Measurements from ENCODE around the gene SMCR8. TPM values are rescaled to one million over a fixed set of nuclear protein-coding genes. Genes with fewer than 3 reads are reported as not detected.

The SMCR8 gene
- total and polyA plus RNA-seq, 2 of the 8 experiments (the other 6 are each of a cell fraction or from before 2014, with no cell fraction given), result 6.9 to 18.5 TPM

GRCh38 chr17:18326572-18326971 is 11.5 kb downstream of the SMCR8 start:
- POLR2A ChIA-PET (ENCODE audit: partially characterized antibody), result interaction anchor here (1.0 to 1.6 kb wide), 5 partner anchors 8 to 92 kb away, joined by 3 to 6 read pairs (median 4); partner anchors contain the start of genes SMCR8 and TOP3A
- no peak overlapping the region for H2AFZ ChIP-seq (ENCODE audit: low read length)
- CTCF ChIA-PET (ENCODE audit: partially characterized antibody), result interaction anchor here (0.7 kb wide), 2 partner anchors 79 to 116 kb away, joined by 3 read pairs; no protein-coding TSS in a partner anchor
- TF ChIP-seq, protein P1, sequence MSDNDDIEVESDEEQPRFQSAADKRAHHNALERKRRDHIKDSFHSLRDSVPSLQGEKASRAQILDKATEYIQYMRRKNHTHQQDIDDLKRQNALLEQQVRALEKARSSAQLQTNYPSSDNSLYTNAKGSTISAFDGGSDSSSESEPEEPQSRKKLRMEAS (IDR thresholded peaks at IDR 0.05), result no peak
- no peak for TF ChIP-seq SP4 (IDR thresholded peaks at IDR 0.05; ENCODE audit: low read length)
- TF ChIP-seq ASH2L (IDR thresholded peaks at IDR 0.05; ENCODE audit: low read length), result no peak
- TF ChIP-seq GTF2F1 (IDR thresholded peaks at IDR 0.05; ENCODE audit: borderline replicate concordance, low read depth, low read length), result no peak
- TF ChIP-seq, protein P2, sequence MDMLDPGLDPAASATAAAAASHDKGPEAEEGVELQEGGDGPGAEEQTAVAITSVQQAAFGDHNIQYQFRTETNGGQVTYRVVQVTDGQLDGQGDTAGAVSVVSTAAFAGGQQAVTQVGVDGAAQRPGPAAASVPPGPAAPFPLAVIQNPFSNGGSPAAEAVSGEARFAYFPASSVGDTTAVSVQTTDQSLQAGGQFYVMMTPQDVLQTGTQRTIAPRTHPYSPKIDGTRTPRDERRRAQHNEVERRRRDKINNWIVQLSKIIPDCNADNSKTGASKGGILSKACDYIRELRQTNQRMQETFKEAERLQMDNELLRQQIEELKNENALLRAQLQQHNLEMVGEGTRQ (IDR thresholded peaks at IDR 0.05; ENCODE audit: low read length), result no peak
- no peak for TF ChIP-seq EP300 (IDR thresholded peaks at IDR 0.05; ENCODE audit: borderline replicate concordance in 1 of 2, low read depth in 2 of 2, low read length in 2 of 2)
- TF ChIP-seq CTBP2 (IDR thresholded peaks at IDR 0.05; ENCODE audit: borderline replicate concordance, insufficient read depth, insufficient read length, low read length), result no peak
- no peak for TF ChIP-seq EZH2 (IDR thresholded peaks at IDR 0.05; ENCODE audit: low read depth, low read length, severe bottlenecking)
- TF ChIP-seq CHD1 (IDR thresholded peaks at IDR 0.05; ENCODE audit: low read depth, low read length), result no peak
- no peak for TF ChIP-seq NANOG (IDR thresholded peaks at IDR 0.05; ENCODE audit: insufficient read depth, low read depth, low read length, poor library complexity, severe bottlenecking)
- TF ChIP-seq POU5F1 (IDR thresholded peaks at IDR 0.05; ENCODE audit: low read depth, low read length), result no peak
- no peak for TF ChIP-seq RAD21 (IDR thresholded peaks at IDR 0.05 in 1 of 2, conservative IDR thresholded peaks at IDR 0.05 in 1 of 2; ENCODE audit: low read depth in 2 of 2, low read length in 2 of 2)

More at GRCh38 chr17:18326572-18326971, 11.5 kb downstream of the SMCR8 start:
- DNase-seq (ENCODE audit: low read depth in 1 of 2, low spot score in 2 of 2) (no peak), FAIRE-seq (no peak)
- no peaks in the 10 kb centered on the region for H3K27me3 ChIP-seq (replicated peaks in 1 of 4; ENCODE audit: control insufficient read depth in 3 of 4, extremely low read depth in 1 of 4, insufficient read depth in 3 of 4, low read length in 3 of 4)
- H3K23ac ChIP-seq (ENCODE audit: insufficient read length), result no peak overlapping the region
- peaks cover 18 to 46% (median 24%) of the 10 kb centered on the region in 4 experiments for H3K36me3 ChIP-seq (ENCODE audit: control insufficient read depth in 2 of 4, insufficient read depth in 4 of 4, low read length in 3 of 4)
- H2BK5ac ChIP-seq (ENCODE audit: low read depth, low read length), result no peak overlapping the region
- no peak overlapping the region for H2AK5ac ChIP-seq (ENCODE audit: low read depth, low read length)
- no peak overlapping the region for H2BK15ac ChIP-seq (ENCODE audit: low read length)
- peaks cover 4 to 11% of the 10 kb centered on the region in 2 experiments for H4K20me1 ChIP-seq (replicated peaks in 1 of 2; ENCODE audit: control insufficient read depth in 1 of 2, insufficient read depth in 2 of 2, low read length in 2 of 2)
- H4K8ac ChIP-seq (ENCODE audit: extremely low read depth, insufficient read depth, low read length), result no peak overlapping the region
- no peak overlapping the region for H3K56ac ChIP-seq (replicated peaks; ENCODE audit: insufficient read length, low read depth, low read length)
- H3K9me3 ChIP-seq (ENCODE audit: insufficient read depth in 2 of 2, low read depth in 1 of 2, low read length in 1 of 2), result no peaks in the 10 kb centered on the region
- no peak overlapping the region for H4K91ac ChIP-seq (replicated peaks; ENCODE audit: insufficient read length, low read length)
- 91% methylated on average over 6 of the region's 6 CpGs; no CpG with 5 or more reads in 1 of the 2 experiments for WGBS, 2 experiments (ENCODE audit: extremely low coverage in 1 of 2, insufficient coverage in 1 of 2, insufficient read length in 1 of 2, insufficient replicate concordance in 2 of 2, low coverage in 1 of 2, low lambda C conversion rate in 2 of 2, missing lambda C conversion rate in 1 of 2)
- H3K79me2 ChIP-seq (ENCODE audit: control insufficient read depth in 1 of 2, insufficient read depth in 2 of 2, low read length in 2 of 2), result no peaks in the 10 kb centered on the region
- H3K18ac ChIP-seq (ENCODE audit: extremely low read depth, low read length), result no peak overlapping the region
- no peak overlapping the region for H4K5ac ChIP-seq (ENCODE audit: insufficient read length, low read depth, low read length)
- H3K23me2 ChIP-seq (ENCODE audit: low read depth, low read length), result no peaks in the 10 kb centered on the region
- H3K27ac ChIP-seq (ENCODE audit: low read depth, low read length), result 0 out of 2 replicates have a peak overlapping the region, but pooled peaks have one; percentile 7
- no peak overlapping the region for H3K4me3 ChIP-seq (ENCODE audit: extremely low read depth in 1 of 4, insufficient read depth in 2 of 4, low read depth in 3 of 4, low read length in 4 of 4)
- H3K9ac ChIP-seq (replicated peaks in 1 of 4; ENCODE audit: extremely low read depth in 1 of 4, low read depth in 3 of 4, low read length in 3 of 4), result no peak overlapping the region
- H2BK20ac ChIP-seq (ENCODE audit: low read length), result no peak overlapping the region
- no peak overlapping the region for H3K4ac ChIP-seq (replicated peaks; ENCODE audit: insufficient read length, low read depth, low read length)
- no peak overlapping the region for H3K14ac ChIP-seq (ENCODE audit: insufficient read length)
- H3K4me2 ChIP-seq (ENCODE audit: insufficient read depth in 1 of 2, low read depth in 2 of 2, low read length in 2 of 2), result no peak overlapping the region
- no peaks in the 10 kb centered on the region; the same call in 1 of the 2 replicates for H3K79me1 ChIP-seq (ENCODE audit: low read depth, low read length)
- H2BK120ac ChIP-seq (replicated peaks; ENCODE audit: low read depth, low read length), result no peak overlapping the region
- H3K4me1 ChIP-seq (replicated peaks in 1 of 4; ENCODE audit: control insufficient read depth in 3 of 4, insufficient read depth in 4 of 4, low read length in 3 of 4), result no peaks in the 10 kb centered on the region
- H2BK12ac ChIP-seq (ENCODE audit: low read depth, low read length), result no peak overlapping the region
